GM23248 (cell line): ENCODE results near the gene KCTD13. TPM values are rescaled to one million over a fixed set of nuclear protein-coding genes. Genes with fewer than 3 reads are reported as not detected.

Source experiments
- DNase-seq: peaks from one replicate; pipeline ENCODE4 v3.0.0-alpha.2; 2015
- H2AFZ ChIP-seq: fragments of 200-600 bp; sonication (generic); 2 replicates; pipeline ENCODE4 v1.6.1; 2016; ENCODE audit warnings: antibody characterized with exemption
- H3F3A ChIP-seq: fragments of 200-600 bp; sonication (generic); 2 replicates; pipeline ENCODE4 v1.6.1; 2016; ENCODE audit warnings: mild to moderate bottlenecking, antibody characterized with exemption, mixed run types; ENCODE audit not compliant: insufficient read depth
- H3K27ac ChIP-seq: fragments of 200-600 bp; sonication (generic); 2 replicates; pipeline ENCODE4 v1.5.1; 2016; ENCODE audit warnings: mild to moderate bottlenecking
- H3K27me3 ChIP-seq: fragments of 200-600 bp; sonication (generic); replicated peaks from 2 replicates; pipeline ENCODE4 v1.6.1; 2016; ENCODE audit warnings: mild to moderate bottlenecking; ENCODE audit not compliant: insufficient read depth
- H3K36me3 ChIP-seq: fragments of 200-600 bp; sonication (generic); 2 replicates; pipeline ENCODE4 v1.6.1; 2016; ENCODE audit warnings: low read depth, mild to moderate bottlenecking
- H3K4me1 ChIP-seq: fragments of 200-600 bp; sonication (generic); 2 replicates; pipeline ENCODE4 v1.6.1; 2016; ENCODE audit warnings: mild to moderate bottlenecking; ENCODE audit not compliant: insufficient read depth
- H3K4me2 ChIP-seq: fragments of 200-600 bp; sonication (generic); one replicate; pipeline ENCODE4 v1.6.1; 2016; ENCODE audit warnings: mild to moderate bottlenecking; ENCODE audit not compliant: unreplicated experiment
- H3K4me3 ChIP-seq: fragments of 200-600 bp; sonication (generic); 2 replicates; pipeline ENCODE4 v1.5.1; 2016; ENCODE audit warnings: mild to moderate bottlenecking
- H3K79me2 ChIP-seq: fragments of 200-600 bp; sonication (generic); 2 replicates; pipeline ENCODE4 v1.6.1; 2016; ENCODE audit warnings: mild to moderate bottlenecking; ENCODE audit not compliant: insufficient read depth
- H3K9ac ChIP-seq: fragments of 200-600 bp; sonication (generic); 2 replicates; pipeline ENCODE4 v1.6.1; 2016; ENCODE audit warnings: mild to moderate bottlenecking
- H3K9me2 ChIP-seq: fragments of 200-600 bp; sonication (generic); 2 replicates; pipeline ENCODE4 v1.6.1; 2016; ENCODE audit warnings: mixed run types, mild to moderate bottlenecking, moderate library complexity; ENCODE audit not compliant: insufficient read depth
- H3K9me3 ChIP-seq: fragments of 200-600 bp; sonication (generic); one replicate; pipeline ENCODE4 v1.6.1; 2017; ENCODE audit warnings: low read depth
- H4K20me1 ChIP-seq: fragments of 200-600 bp; sonication (generic); 2 replicates; pipeline ENCODE4 v1.6.0; 2016; ENCODE audit not compliant: insufficient read depth
- EZH2 ChIP-seq: fragments of 200-600 bp; sonication (generic); IDR thresholded peaks from 2 replicates; pipeline ENCODE4 v1.6.1; 2018; ENCODE audit warnings: antibody characterized with exemption, mild to moderate bottlenecking; ENCODE audit not compliant: insufficient read depth, poor library complexity, severe bottlenecking
- EZH2phosphoT487 ChIP-seq: fragments of 200-600 bp; sonication (generic); IDR thresholded peaks from 2 replicates; pipeline ENCODE4 v1.6.1; 2018; ENCODE audit warnings: antibody characterized with exemption, moderate library complexity, mild to moderate bottlenecking, low read depth; ENCODE audit not compliant: insufficient read depth
- WGBS, 2 experiments: methylation state at CpG; one replicate each; pipeline ENCODE4 v1.1.6; 2015 to 2017; ENCODE audit warnings: low lambda C conversion rate in 2 of 2, low coverage in 1 of 2; ENCODE audit errors: missing lambda C conversion rate in 2 of 2; 5-methylcytosine and 5-hydroxymethylcytosine counted together
- in situ Hi-C: fragments of 300-500 bp; cut with MboI; formaldehyde crosslinking; loops from 2 replicates; pipeline ENCODE4 v1.15.0; 2020
- polyA plus RNA-seq: library from polyadenylated mRNA; unstranded; fragments of >200 nt; fragmentation: Nextera tagmentation; extraction: Ambion mirVana; gene quantifications from 2 replicates; pipeline ENCODE4 v1.2.1, GENCODE V29; 2016
- total RNA-seq: library from RNA; depleted of rRNA; stranded (reverse); fragments of >200 nt; shearing (Covaris generic); gene quantifications from 2 replicates; pipeline ENCODE4 v1.2.3, GENCODE V29; 2014

The KCTD13 gene
- total and polyA plus RNA-seq, 2 experiments from 2014 or later = 12.6 to 14.7 TPM

GRCh38 chr16:29973384-29974246 is 47.6 kb upstream of the KCTD13 start, which contains the start of gene TAOK2:
Gene TAOK2 (plus strand): TSS chr16:29973868. CDS start chr16:29977773, 3,905 bp downstream.
- no peaks in the 10 kb centered on the region for H3K27me3 ChIP-seq
- peaks cover 3% of the 10 kb centered on the region for H3K36me3 ChIP-seq
- H3K9me2 ChIP-seq = no peaks in the 10 kb centered on the region
- TF ChIP-seq EZH2phosphoT487 (no peak), EZH2 (no peak)
- peak within 1 kb of the TSS; percentile 87 for H2AFZ ChIP-seq
- H3F3A ChIP-seq = peaks cover 14% of the 10 kb centered on the region; the same call in 1 of the 2 replicates
- H3K27ac ChIP-seq = peak within 1 kb of the TSS; percentile 55
- WGBS, 2 experiments = 2% methylated on average over 60 to 74 of the region's 75 CpGs
- H3K9ac ChIP-seq = peak within 1 kb of the TSS; percentile 92
- no peaks in the 10 kb centered on the region for H3K9me3 ChIP-seq
- no peaks in the 10 kb centered on the region; the same call in 1 of the 2 replicates for H4K20me1 ChIP-seq
- peak; percentile 99 for DNase-seq
- H3K4me2 ChIP-seq = peak within 1 kb of the TSS; percentile 98
- in situ Hi-C loops = loop anchor here (5.0 to 10.0 kb wide), 2 partner anchors 51 kb away; partner anchors contain the start of gene C16orf92
- peak within 1 kb of the TSS; percentile 87 for H3K4me3 ChIP-seq
- H3K79me2 ChIP-seq = peaks cover 49% of the 10 kb centered on the region
- peaks cover 20% of the 10 kb centered on the region for H3K4me1 ChIP-seq

DNA sequence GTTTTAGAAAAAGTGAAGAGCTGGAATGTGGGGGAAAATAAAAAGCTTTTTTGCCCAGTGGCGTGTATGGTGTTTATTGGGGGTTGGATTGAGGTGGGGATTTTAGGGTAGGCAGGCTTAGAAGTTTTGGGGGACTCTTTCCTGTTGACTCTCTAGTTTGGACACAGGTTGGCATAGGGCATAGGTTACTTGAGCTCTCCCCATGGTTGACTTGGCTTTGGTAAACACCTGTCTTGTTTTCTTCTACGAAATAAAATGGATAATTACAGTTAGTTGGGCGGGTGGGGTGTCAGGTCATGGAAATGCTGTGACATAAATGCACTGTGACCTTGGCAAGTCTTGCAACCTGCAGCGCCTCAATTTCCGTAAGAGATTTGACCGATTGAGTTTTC is 47.0 kb upstream of the KCTD13 start:
- Histone ChIP-seq H2AFZ (peak overlapping the region; percentile 56; the same call in 1 of the 2 replicates), H3F3A (peaks cover 14% of the 10 kb centered on the region; the same call in 1 of the 2 replicates), H3K4me2 (no peak overlapping the region), H4K20me1 (no peaks in the 10 kb centered on the region; the same call in 1 of the 2 replicates), H3K9ac (no peak overlapping the region), H3K4me1 (peaks cover 20% of the 10 kb centered on the region), H3K36me3 (peaks cover 10% of the 10 kb centered on the region), H3K9me3 (no peaks in the 10 kb centered on the region), H3K79me2 (peaks cover 43% of the 10 kb centered on the region), H3K27ac (no peak overlapping the region), H3K4me3 (no peak overlapping the region), H3K9me2 (no peaks in the 10 kb centered on the region), H3K27me3 (no peaks in the 10 kb centered on the region)
- 62 to 67% methylated on average over 6 of the region's 6 CpGs for WGBS, 2 experiments
- in situ Hi-C loops = loop anchor here (5.0 to 10.0 kb wide), 2 partner anchors 51 to 52 kb away; partner anchors contain the start of gene C16orf92
- TF ChIP-seq EZH2phosphoT487 = no peak
- no peak for TF ChIP-seq EZH2
- DNase-seq = no peak

DNA sequence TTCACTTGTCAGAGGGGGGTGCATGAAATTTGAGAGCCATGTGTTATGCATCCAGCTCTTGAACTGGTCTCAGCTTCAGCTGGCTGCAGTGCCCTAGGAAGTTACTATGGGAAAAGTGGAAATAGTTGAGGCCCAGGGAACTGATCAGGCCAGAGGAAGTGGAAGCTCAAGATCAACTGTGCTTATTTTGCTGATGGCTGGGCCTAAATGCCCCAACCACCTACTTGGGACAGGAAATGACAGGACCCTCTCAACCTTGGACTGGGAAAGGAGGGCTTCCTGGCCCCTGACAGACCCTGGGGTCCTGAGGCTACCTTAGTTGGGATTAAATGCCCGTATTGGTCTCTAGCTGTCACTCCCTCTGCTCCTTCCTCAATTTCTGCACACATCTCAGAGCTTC is 46.5 kb upstream of the KCTD13 start:
- in situ Hi-C loops = loop anchor here (5.0 to 10.0 kb wide), 2 partner anchors 50 to 52 kb away; partner anchors contain the start of gene C16orf92

GRCh38 chr16:29971304-29971703 is 45.3 kb upstream of the KCTD13 start:
- Histone ChIP-seq H3K27ac (no peak overlapping the region), H3K4me3 (no peak overlapping the region), H3K79me2 (peaks cover 26% of the 10 kb centered on the region), H3K9me3 (no peaks in the 10 kb centered on the region), H3F3A (peaks cover 14% of the 10 kb centered on the region; the same call in 1 of the 2 replicates), H2AFZ (no peak overlapping the region), H4K20me1 (no peaks in the 10 kb centered on the region; the same call in 1 of the 2 replicates), H3K4me1 (peaks cover 16% of the 10 kb centered on the region), H3K4me2 (no peak overlapping the region), H3K27me3 (no peaks in the 10 kb centered on the region), H3K9ac (no peak overlapping the region), H3K9me2 (no peaks in the 10 kb centered on the region), H3K36me3 (peaks cover 11% of the 10 kb centered on the region)
- 86 to 89% methylated on average over 8 of the region's 8 CpGs for WGBS, 2 experiments
- in situ Hi-C loops = loop anchor here (5.0 to 10.0 kb wide), 2 partner anchors 49 to 53 kb away; partner anchors contain the start of gene C16orf92
- TF ChIP-seq EZH2phosphoT487 (no peak), EZH2 (no peak)
- no peak for DNase-seq

More for the DNA sequence above, 46.5 kb upstream of the KCTD13 start:
- Histone ChIP-seq H3K9me2 (no peaks in the 10 kb centered on the region), H2AFZ (no peak overlapping the region), H3K27ac (no peak overlapping the region), H3K36me3 (peaks cover 11% of the 10 kb centered on the region), H3K9me3 (no peaks in the 10 kb centered on the region), H4K20me1 (no peaks in the 10 kb centered on the region; the same call in 1 of the 2 replicates), H3F3A (peaks cover 14% of the 10 kb centered on the region; the same call in 1 of the 2 replicates), H3K79me2 (peaks cover 38% of the 10 kb centered on the region), H3K4me3 (no peak overlapping the region), H3K27me3 (no peaks in the 10 kb centered on the region), H3K4me2 (no peak overlapping the region), H3K9ac (no peak overlapping the region), H3K4me1 (peaks cover 20% of the 10 kb centered on the region)
- DNase-seq = no peak
- WGBS, 2 experiments = 100% methylated on average over 1 of the region's 1 CpG
- no peak for TF ChIP-seq EZH2phosphoT487
- no peak for TF ChIP-seq EZH2
